HCT116 (cell line): ENCODE measurements around the gene PLEKHG5. TPM values are rescaled to one million over a fixed set of nuclear protein-coding genes. Genes with fewer than 3 reads are reported as not detected.

Experiments used
- ATAC-seq: fragments of 200-7000 bp; cut with Tn5 transposase; 2 replicates; pipeline ENCODE4 v1.9.1; 2020; ENCODE audit warnings: mild to moderate bottlenecking, moderate library complexity
- BruUV-seq: library from RNA; stranded (reverse); fragments of 400-500 nt; replicated peaks from 2 replicates; lab custom pipeline; 2021; lab: Mats Ljungman, UMichigan
- CTCF ChIA-PET: fragments of 300-600 bp; sonication (Branson Sonifier 250); formaldehyde crosslinking; loops from one replicate; lab custom pipeline; 2021; ENCODE audit warnings: antibody characterized with exemption; lab: Charles Lee
- POLR2A ChIA-PET: fragments of 300-600, 350-600 bp; sonication (Branson Sonifier 250); formaldehyde crosslinking; loops from one replicate; lab custom pipeline; 2021; ENCODE audit warnings: antibody characterized with exemption; lab: Charles Lee
- RAD21 ChIA-PET, 2 experiments: fragments of 300-600 bp; sonication (Branson Sonifier 250); formaldehyde crosslinking; loops; one replicate each; lab custom pipeline; 2023; ENCODE audit warnings: low total read pairs in 2 of 2; ENCODE audit not compliant: uncharacterized antibody in 2 of 2, unreplicated experiment in 2 of 2, low non-redundant PET in 1 of 2; lab: Charles Lee
- DNase-seq: peaks from one replicate; pipeline ENCODE4 v3.0.0-alpha.2; 2010; ENCODE audit warnings: low read depth, low spot score
- H2AFZ ChIP-seq: fragments of 200-600 bp; shearing (Covaris generic), sonication (generic); 2 replicates; pipeline ENCODE4 v1.6.1; 2017; ENCODE audit warnings: low read depth, mixed run types, mixed read lengths, antibody characterized with exemption, low read length; ENCODE audit not compliant: poor library complexity, severe bottlenecking
- H3K27ac ChIP-seq: 2 replicates; pipeline ENCODE4 v1.5.1; 2012; ENCODE audit warnings: low read depth, low read length
- H3K27me3 ChIP-seq: fragments of 200-600 bp; sonication (generic); 2 replicates; pipeline ENCODE4 v1.6.1; 2016; ENCODE audit warnings: mixed run types, low read length, mixed read lengths; ENCODE audit not compliant: insufficient read depth
- H3K36me3 ChIP-seq, 2 experiments: fragments of 200-500 bp in 1 of 2; fragments of 200-600 bp in 1 of 2; sonication (Bioruptor generic) in 1 of 2; sonication (generic) in 1 of 2; 2 replicates each; pipeline versions ENCODE4 v1.5.1 to v1.6.1; 2014 to 2016; ENCODE audit warnings: low read length in 2 of 2, inconsistent platforms in 1 of 2, mixed read lengths in 1 of 2, mixed run types in 1 of 2; ENCODE audit not compliant: insufficient read depth in 2 of 2, control insufficient read depth in 1 of 2
- H3K4me1 ChIP-seq, 2 experiments: fragments of 200-600 bp in 1 of 2; sonication (generic) in 1 of 2; 2 replicates each; pipeline versions ENCODE4 v1.5.1 to v1.6.1; 2012 to 2017; ENCODE audit warnings: low read length in 2 of 2, inconsistent platforms in 1 of 2, mild to moderate bottlenecking in 1 of 2, mixed read lengths in 1 of 2, mixed run types in 1 of 2, moderate library complexity in 1 of 2; ENCODE audit not compliant: insufficient read depth in 2 of 2, control insufficient read depth in 1 of 2
- H3K4me2 ChIP-seq: fragments of 200-600 bp; sonication (generic); 2 replicates; pipeline ENCODE4 v1.6.1; 2017; ENCODE audit warnings: mixed run types, low read length, mixed read lengths
- H3K4me3 ChIP-seq, 2 experiments: fragments of 200-600 bp in 1 of 2; sonication (generic) in 1 of 2; replicated peaks in 1 of 2; 2 replicates each; pipeline ENCODE4 v1.5.1; 2011 to 2016; ENCODE audit warnings: low read length in 2 of 2, control low read depth in 1 of 2, low read depth in 1 of 2, mild to moderate bottlenecking in 1 of 2, mixed read lengths in 1 of 2, mixed run types in 1 of 2
- H3K79me2 ChIP-seq: fragments of 200-600 bp; sonication (generic); 2 replicates; pipeline ENCODE4 v1.6.1; 2017; ENCODE audit warnings: mild to moderate bottlenecking, mixed run types, low read length, moderate library complexity, mixed read lengths; ENCODE audit not compliant: insufficient read depth
- H3K9ac ChIP-seq: fragments of 200-600 bp; sonication (generic); 2 replicates; pipeline ENCODE4 v1.6.1; 2016; ENCODE audit warnings: low read length, mixed read lengths
- H3K9me2 ChIP-seq: fragments of 200-600 bp; sonication (generic), shearing (Covaris generic); 2 replicates; pipeline ENCODE4 v1.6.1; 2017; ENCODE audit warnings: mixed run types, mild to moderate bottlenecking, moderate library complexity; ENCODE audit not compliant: insufficient read depth
- H3K9me3 ChIP-seq, 2 experiments: fragments of 200-500 bp in 1 of 2; fragments of 200-600 bp in 1 of 2; sonication (Bioruptor generic) in 1 of 2; sonication (generic) in 1 of 2; 2 replicates each; pipeline ENCODE4 v1.6.1; 2014 to 2017; ENCODE audit warnings: low read length in 2 of 2, mixed read lengths in 2 of 2, inconsistent platforms in 1 of 2, low read depth in 1 of 2, mild to moderate bottlenecking in 1 of 2, mixed run types in 1 of 2, moderate library complexity in 1 of 2; ENCODE audit not compliant: control insufficient read depth in 1 of 2, insufficient read depth in 1 of 2
- H4K20me1 ChIP-seq: fragments of 200-600 bp; sonication (generic), shearing (Covaris generic); 2 replicates; pipeline ENCODE4 v1.6.1; 2017; ENCODE audit warnings: mixed run types, mild to moderate bottlenecking, moderate library complexity; ENCODE audit not compliant: insufficient read depth
- ATF3 ChIP-seq: IDR thresholded peaks from 2 replicates; pipeline ENCODE4 v1.6.1; 2012
- CEBPB ChIP-seq: IDR thresholded peaks from 2 replicates; pipeline ENCODE4 v1.6.1; 2012; ENCODE audit warnings: low read depth
- CTCF ChIP-seq, 3 experiments: fragments of 200-600 bp in 1 of 3; sonication (generic) in 1 of 3; IDR thresholded peaks in 2 of 3; conservative IDR thresholded peaks in 1 of 3; 2 replicates each; pipeline ENCODE4 v1.5.1; 2012 to 2017; ENCODE audit warnings: low read depth in 2 of 3, low read length in 2 of 3, antibody characterized with exemption in 1 of 3, borderline replicate concordance in 1 of 3, control low read depth in 1 of 3, mild to moderate bottlenecking in 1 of 3, mixed read lengths in 1 of 3, mixed run types in 1 of 3, moderate library complexity in 1 of 3; ENCODE audit not compliant: insufficient read depth in 1 of 3
- POLR2AphosphoS5 ChIP-seq: IDR thresholded peaks from 2 replicates; pipeline ENCODE4 v1.6.1; 2011; ENCODE audit warnings: mild to moderate bottlenecking, low read depth, low read length, moderate library complexity
- SRF ChIP-seq: IDR thresholded peaks from 2 replicates; pipeline ENCODE4 v1.6.1; 2012; ENCODE audit warnings: low read depth
- intact Hi-C: fragments of 100-400 bp; cut with micrococcal nuclease; formaldehyde crosslinking; loops from 2 replicates; pipeline ENCODE4 v1.10.0; 2022
- total RNA-seq: library from RNA; stranded (reverse); gene quantifications from one replicate; pipeline ENCODE4 v1.2.1, GENCODE V29; 2021; ENCODE audit not compliant: unreplicated experiment

Gene PLEKHG5
- total RNA-seq, 1 experiment from 2014 or later, result 33.0 TPM

- POLR2A ChIA-PET, result interaction anchor here (0.6 to 1.3 kb wide), 2 partner anchors 25 to 52 kb away, joined by 3 to 4 read pairs; partner anchors contain the start of genes ACOT7 and HES2
- H3K9me2 ChIP-seq, result no peaks in the 10 kb centered on the region
- peak; percentile 12 for ATAC-seq
- CTCF ChIA-PET, result interaction anchor here (0.5 to 1.7 kb wide), 2 partner anchors 22 to 48 kb away, joined by 4 to 5 read pairs; no protein-coding TSS in a partner anchor
- peaks cover 16 to 56% of the 10 kb centered on the region in 2 experiments for H3K4me1 ChIP-seq
- BruUV-seq, result no TSS peak
- H4K20me1 ChIP-seq, result no peaks in the 10 kb centered on the region
- no peak overlapping the region for H3K9ac ChIP-seq
- no peaks in the 10 kb centered on the region for H3K36me3 ChIP-seq
- peak in 2 of 3 experiments; percentile 66 to 71; a peak in 4 of 6 replicates for TF ChIP-seq CTCF (IDR thresholded peaks at IDR 0.05 in 2 of 3, conservative IDR thresholded peaks at IDR 0.05 in 1 of 3; ENCODE audit: borderline replicate concordance in 1 of 3, insufficient read depth in 1 of 3, low read depth in 2 of 3, low read length in 2 of 3)
- peak; percentile 13; the same call in 1 of the 2 replicates for TF ChIP-seq POLR2AphosphoS5
- TF ChIP-seq CEBPB, result no peak
- TF ChIP-seq SRF, result no peak
- no peak for TF ChIP-seq ATF3
- no peak overlapping the region for H3K4me3 ChIP-seq
- RAD21 ChIA-PET, result no interaction called here
- intact Hi-C loops, result loop anchor here (10.0 kb wide), 1 partner anchor 770 kb away; no protein-coding TSS in a partner anchor
- no peak for DNase-seq
- H3K27ac ChIP-seq, result no peak overlapping the region
- H2AFZ ChIP-seq, result no peak overlapping the region
- H3K9me3 ChIP-seq, result no peaks in the 10 kb centered on the region
- no peaks in the 10 kb centered on the region; the same call in 1 of the 2 replicates for H3K79me2 ChIP-seq
- no peaks in the 10 kb centered on the region for H3K27me3 ChIP-seq
- no peak overlapping the region for H3K4me2 ChIP-seq
These were observed 46.3 kb downstream of the PLEKHG5 start for GRCh38 chr1:6445062-6445763.
